Keratinocyte (primary cell): ENCODE measurements around the gene ITPKB.

ENCODE experiments used
- CTCF ChIP-seq, 3 experiments: IDR thresholded peaks in 1 of 3; conservative IDR thresholded peaks in 1 of 3; optimal IDR thresholded peaks in 1 of 3; 2 replicates in 2 of 3; 3 replicates in 1 of 3; pipeline versions ENCODE3 to v1.5.1; 2011; ENCODE audit warnings: low read length in 3 of 3, mild to moderate bottlenecking in 3 of 3, moderate library complexity in 2 of 3, control low read depth in 1 of 3, inconsistent platforms in 1 of 3; ENCODE audit not compliant: insufficient read depth in 2 of 3; ENCODE audit errors: extremely low read depth in 1 of 3
- EZH2 ChIP-seq: IDR thresholded peaks from one replicate; pipeline ENCODE4 v1.6.1; 2012; ENCODE audit warnings: inconsistent platforms, mild to moderate bottlenecking, low read length, moderate library complexity

- TF ChIP-seq CTCF (optimal IDR thresholded peaks at IDR 0.05 in 1 of 3, IDR thresholded peaks at IDR 0.05 in 1 of 3, conservative IDR thresholded peaks at IDR 0.05 in 1 of 3; ENCODE audit: extremely low read depth in 1 of 3, insufficient read depth in 2 of 3, low read length in 3 of 3) (no peak), EZH2 (no peak)
These were observed 148.5 kb downstream of the ITPKB start for GRCh38 chr1:226590614-226591013.
